Nephron (organoid): ENCODE measurements around the gene TBC1D9.

Source experiments
- H3K27ac Mint-ChIP-seq, 3 experiments: 2 replicates each; pipeline ENCODE4 v1.8.0; 2020; ENCODE audit warnings: mixed read lengths in 3 of 3, mild to moderate bottlenecking in 2 of 3, moderate library complexity in 1 of 3
- H3K27me3 Mint-ChIP-seq: 2 replicates; pipeline ENCODE4 v1.8.0; 2021; ENCODE audit warnings: low read depth, mild to moderate bottlenecking, moderate library complexity, mixed read lengths
- H3K36me3 Mint-ChIP-seq: 2 replicates; pipeline ENCODE4 v1.8.0; 2020; ENCODE audit warnings: low read depth, mixed read lengths
- H3K4me1 Mint-ChIP-seq: 2 replicates; pipeline ENCODE4 v1.8.0; 2020; ENCODE audit warnings: mixed read lengths
- H3K4me3 Mint-ChIP-seq, 3 experiments: 2 replicates each; pipeline ENCODE4 v1.8.0; 2020; ENCODE audit warnings: mild to moderate bottlenecking in 3 of 3, mixed read lengths in 3 of 3, moderate library complexity in 2 of 3
- H3K9me3 Mint-ChIP-seq: 2 replicates; pipeline ENCODE4 v1.8.0; 2020; ENCODE audit warnings: mixed read lengths
- TF ChIP-seq, protein P1 (sequence below), 3 experiments: fragments of 200-600 bp; sonication (generic); IDR thresholded peaks; one replicate each; pipeline ENCODE4 v1.5.0; 2021; ENCODE audit warnings: antibody characterized with exemption in 3 of 3; ENCODE audit not compliant: unreplicated experiment in 3 of 3

TBC1D9 gene

DNA sequence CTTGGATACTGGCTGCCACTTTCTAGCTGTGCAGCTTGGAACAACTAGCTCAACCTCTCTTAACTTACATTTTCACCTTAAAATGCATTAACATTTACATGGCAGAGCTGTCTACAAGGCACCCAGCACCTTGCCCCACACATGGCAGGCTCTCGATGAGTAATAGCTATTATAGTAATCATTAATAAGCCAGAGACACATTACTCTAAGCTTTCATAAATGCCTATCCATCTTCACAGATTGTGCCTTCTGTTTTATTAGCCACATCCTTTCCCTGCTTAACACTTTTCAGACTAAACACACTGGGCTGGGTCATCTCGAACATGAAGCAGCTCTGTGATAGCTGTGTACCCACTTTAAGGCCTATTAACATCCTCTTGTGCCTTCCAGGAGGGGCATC lies 103.6 kb downstream of the TBC1D9 start:
- H3K36me3 Mint-ChIP-seq = peaks cover 75% of the 10 kb centered on the region
- no peaks in the 10 kb centered on the region for H3K9me3 Mint-ChIP-seq
- no peaks in the 10 kb centered on the region for H3K27me3 Mint-ChIP-seq
- peaks cover 17% of the 10 kb centered on the region for H3K4me1 Mint-ChIP-seq
- TF ChIP-seq, protein P1, sequence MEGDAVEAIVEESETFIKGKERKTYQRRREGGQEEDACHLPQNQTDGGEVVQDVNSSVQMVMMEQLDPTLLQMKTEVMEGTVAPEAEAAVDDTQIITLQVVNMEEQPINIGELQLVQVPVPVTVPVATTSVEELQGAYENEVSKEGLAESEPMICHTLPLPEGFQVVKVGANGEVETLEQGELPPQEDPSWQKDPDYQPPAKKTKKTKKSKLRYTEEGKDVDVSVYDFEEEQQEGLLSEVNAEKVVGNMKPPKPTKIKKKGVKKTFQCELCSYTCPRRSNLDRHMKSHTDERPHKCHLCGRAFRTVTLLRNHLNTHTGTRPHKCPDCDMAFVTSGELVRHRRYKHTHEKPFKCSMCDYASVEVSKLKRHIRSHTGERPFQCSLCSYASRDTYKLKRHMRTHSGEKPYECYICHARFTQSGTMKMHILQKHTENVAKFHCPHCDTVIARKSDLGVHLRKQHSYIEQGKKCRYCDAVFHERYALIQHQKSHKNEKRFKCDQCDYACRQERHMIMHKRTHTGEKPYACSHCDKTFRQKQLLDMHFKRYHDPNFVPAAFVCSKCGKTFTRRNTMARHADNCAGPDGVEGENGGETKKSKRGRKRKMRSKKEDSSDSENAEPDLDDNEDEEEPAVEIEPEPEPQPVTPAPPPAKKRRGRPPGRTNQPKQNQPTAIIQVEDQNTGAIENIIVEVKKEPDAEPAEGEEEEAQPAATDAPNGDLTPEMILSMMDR (IDR thresholded peaks at IDR 0.05; ENCODE audit: unreplicated experiment in 3 of 3) = no peak
- peak overlapping the region in 1 of 3 experiments; percentile 95 for H3K27ac Mint-ChIP-seq
- no peak overlapping the region for H3K4me3 Mint-ChIP-seq

DNA sequence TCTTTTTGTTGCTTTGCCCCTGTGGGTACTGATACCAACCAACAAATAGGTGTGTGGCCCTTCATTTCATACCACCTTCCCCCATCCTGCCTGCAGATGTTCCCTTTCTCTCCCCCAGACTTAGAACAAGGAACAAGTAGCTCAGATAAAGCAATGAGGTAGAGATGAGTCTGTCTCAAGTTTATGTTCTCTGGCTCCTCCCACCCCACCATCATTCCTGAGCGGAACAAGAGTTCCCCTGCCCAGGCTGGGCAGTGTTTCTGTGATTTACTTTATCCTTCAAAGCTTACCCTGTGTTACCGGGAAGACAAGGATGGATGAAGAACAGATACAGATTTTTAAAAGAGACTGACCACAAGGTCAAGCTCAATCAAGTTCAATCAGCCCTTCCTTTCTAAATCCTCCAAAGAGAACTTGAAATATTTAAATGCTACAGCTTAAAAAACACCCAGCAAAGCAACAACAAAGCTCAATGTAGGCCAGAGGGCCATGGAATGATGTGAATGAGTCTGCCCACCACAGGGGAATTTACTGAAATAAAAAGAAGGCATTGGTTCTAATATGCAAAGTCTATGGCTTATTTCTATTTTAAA lies 107.4 kb downstream of the TBC1D9 start:
- Mint-ChIP-seq H3K36me3 (peaks cover 68% of the 10 kb centered on the region), H3K4me1 (peaks cover 10% of the 10 kb centered on the region), H3K27me3 (no peaks in the 10 kb centered on the region), H3K27ac (no peak overlapping the region), H3K4me3 (no peak overlapping the region), H3K9me3 (no peaks in the 10 kb centered on the region)
- TF ChIP-seq, protein P1 (IDR thresholded peaks at IDR 0.05; ENCODE audit: unreplicated experiment in 3 of 3) = no peak

- Mint-ChIP-seq H3K27me3 (peaks cover 3% of the 10 kb centered on the region), H3K4me3 (no peak overlapping the region)
- TF ChIP-seq, protein P1 (IDR thresholded peaks at IDR 0.05; ENCODE audit: unreplicated experiment in 3 of 3) = no peak
Measured at GRCh38 chr4:140645614-140646412, 110.4 kb downstream of the TBC1D9 start.

GRCh38 chr4:140645196-140645595 lies 111.0 kb downstream of the TBC1D9 start:
- peaks cover 3% of the 10 kb centered on the region for H3K27me3 Mint-ChIP-seq
- no peak overlapping the region for H3K4me3 Mint-ChIP-seq
- TF ChIP-seq, protein P1 (IDR thresholded peaks at IDR 0.05; ENCODE audit: unreplicated experiment in 3 of 3) = no peak
- H3K27ac Mint-ChIP-seq = no peak overlapping the region
- no peaks in the 10 kb centered on the region for H3K4me1 Mint-ChIP-seq
- H3K9me3 Mint-ChIP-seq = no peaks in the 10 kb centered on the region
- H3K36me3 Mint-ChIP-seq = peaks cover 49% of the 10 kb centered on the region

More at GRCh38 chr4:140645614-140646412, 110.4 kb downstream of the TBC1D9 start:
- Mint-ChIP-seq H3K4me1 (no peaks in the 10 kb centered on the region), H3K9me3 (no peaks in the 10 kb centered on the region), H3K27ac (no peak overlapping the region), H3K36me3 (peaks cover 51% of the 10 kb centered on the region)

GRCh38 chr4:140644470-140645185 lies 111.6 kb downstream of the TBC1D9 start:
- no peaks in the 10 kb centered on the region for H3K9me3 Mint-ChIP-seq
- TF ChIP-seq, protein P1 (IDR thresholded peaks at IDR 0.05; ENCODE audit: unreplicated experiment in 3 of 3) = no peak
- no peak overlapping the region for H3K27ac Mint-ChIP-seq
- H3K4me1 Mint-ChIP-seq = no peaks in the 10 kb centered on the region
- peaks cover 47% of the 10 kb centered on the region for H3K36me3 Mint-ChIP-seq
- H3K27me3 Mint-ChIP-seq = peaks cover 3% of the 10 kb centered on the region
- H3K4me3 Mint-ChIP-seq = no peak overlapping the region
